Thymus (tissue), 11 donors: ENCODE measurements around the gene MEX3D. TPM values are rescaled to one million over a fixed set of nuclear protein-coding genes. Genes with fewer than 3 reads are reported as not detected.
A peak's percentile ranks its signal among the peaks of the same experiment; 100 is the strongest.

ENCODE experiments used
- DNase-seq, 9 donors: peaks; one replicate each; pipeline ENCODE4 v3.0.0-alpha.2; 2013; ENCODE audit warnings: low spot score in 9 of 9, low read depth in 6 of 9, missing footprints in 1 of 9
- H3K27ac ChIP-seq, 2 donors: one replicate each; pipeline ENCODE4 v1.5.1; 2013; ENCODE audit warnings: control low read depth in 1 of 2, low read depth in 1 of 2, low read length in 1 of 2, mild to moderate bottlenecking in 1 of 2, moderate library complexity in 1 of 2
- H3K27me3 ChIP-seq, 2 donors: one replicate each; pipeline ENCODE4 v1.5.1; 2013; ENCODE audit warnings: low read length in 1 of 2; ENCODE audit not compliant: control insufficient read depth in 2 of 2, insufficient read depth in 1 of 2
- H3K36me3 ChIP-seq, 2 donors: one replicate each; pipeline ENCODE4 v1.5.1; 2013; ENCODE audit warnings: low read length in 1 of 2, mild to moderate bottlenecking in 1 of 2, moderate library complexity in 1 of 2; ENCODE audit not compliant: control insufficient read depth in 2 of 2, insufficient read depth in 2 of 2
- H3K4me1 ChIP-seq, 2 donors: one replicate each; pipeline ENCODE4 v1.5.1; 2013; ENCODE audit warnings: low read length in 2 of 2; ENCODE audit not compliant: control insufficient read depth in 2 of 2, insufficient read depth in 2 of 2
- H3K4me3 ChIP-seq, 2 donors: one replicate each; pipeline ENCODE4 v1.5.1; 2013; ENCODE audit warnings: low read length in 2 of 2, control low read depth in 1 of 2, mild to moderate bottlenecking in 1 of 2
- H3K9me3 ChIP-seq, 2 donors: one replicate each; pipeline ENCODE4 v1.5.1; 2013; ENCODE audit warnings: low read length in 1 of 2, mild to moderate bottlenecking in 1 of 2; ENCODE audit not compliant: control insufficient read depth in 2 of 2, insufficient read depth in 1 of 2
- WGBS: extraction: QIAGEN DNeasy Blood & Tissue Kit; methylation state at CpG from one replicate; pipeline ENCODE4 v1.1.7; 2013; 5-methylcytosine and 5-hydroxymethylcytosine counted together
- polyA plus RNA-seq: library from polyadenylated mRNA; stranded (reverse); fragments of 200-250 nt; gene quantifications from one replicate; pipeline ENCODE4 v1.2.3, GENCODE V29; 2013
- total RNA-seq: library from RNA; stranded (reverse); fragments of 120-200 nt; gene quantifications from one replicate; pipeline ENCODE4 v1.2.4, GENCODE V29; 2013
- donor health status: healthy.

MEX3D gene
- total and polyA plus RNA-seq, 2 donors, result 5.4 to 13.0 TPM

DNA sequence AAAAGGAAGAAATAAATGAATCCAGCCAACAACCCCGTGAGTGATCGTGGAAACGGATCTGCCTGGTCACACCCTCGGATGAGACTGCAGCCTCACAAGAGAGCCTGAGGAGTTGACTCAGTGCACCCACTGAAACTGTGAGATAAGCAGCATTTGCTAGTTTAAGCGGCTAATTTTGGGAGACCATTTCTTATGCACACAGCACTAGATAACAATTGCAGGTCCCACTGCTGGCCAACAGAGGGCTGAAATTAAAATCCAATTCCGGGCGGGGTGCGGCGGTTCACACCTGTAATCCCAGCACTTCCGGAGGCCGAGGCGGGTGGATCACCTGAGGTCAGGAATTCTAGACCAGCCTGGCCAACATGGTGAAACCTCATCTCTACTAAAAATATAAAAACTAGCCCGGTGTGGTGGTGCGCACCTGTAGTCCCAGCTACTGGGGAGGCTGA, 33.5 kb upstream of the MEX3D start:
- Histone ChIP-seq H3K9me3 (peaks cover 0 to 5% of the 10 kb centered on the region in 2 donors), H3K4me1 (peaks cover 5 to 23% of the 10 kb centered on the region in 2 donors), H3K27ac (no peak overlapping the region), H3K36me3 (peaks cover 32 to 35% of the 10 kb centered on the region in 2 donors), H3K4me3 (no peak overlapping the region), H3K27me3 (no peaks in the 10 kb centered on the region)
- no peak for DNase-seq
- WGBS, result 98% methylated on average over 14 of the region's 14 CpGs

DNA sequence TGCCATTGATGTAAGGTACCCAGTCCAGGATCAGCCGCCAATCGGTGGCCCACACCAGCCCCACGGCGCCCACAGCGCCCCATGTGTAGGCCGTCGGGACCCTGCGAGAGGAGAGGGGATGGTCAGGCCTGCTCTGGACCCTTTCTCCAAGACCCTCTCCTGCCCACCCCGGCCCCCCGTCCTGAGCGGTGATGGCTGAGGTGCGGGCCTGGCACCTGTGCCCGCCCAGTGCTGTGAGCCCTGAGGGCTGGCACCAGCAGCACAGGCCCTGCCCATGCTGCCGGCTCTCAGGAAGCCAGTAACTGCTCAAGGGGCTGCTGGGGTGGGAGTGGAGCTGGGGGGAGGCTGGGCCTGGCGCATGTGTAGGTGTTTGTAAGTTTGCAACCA, 31.3 kb upstream of the MEX3D start:
- DNase-seq, result no peak
- peaks cover 36 to 44% of the 10 kb centered on the region in 2 donors for H3K36me3 ChIP-seq
- no peak overlapping the region for H3K4me3 ChIP-seq
- H3K27ac ChIP-seq, result no peak overlapping the region
- WGBS, result 98% methylated on average over 15 of the region's 15 CpGs
- no peaks in the 10 kb centered on the region for H3K9me3 ChIP-seq
- no peaks in the 10 kb centered on the region for H3K27me3 ChIP-seq
- peaks cover 0 to 6% of the 10 kb centered on the region in 2 donors for H3K4me1 ChIP-seq

DNA sequence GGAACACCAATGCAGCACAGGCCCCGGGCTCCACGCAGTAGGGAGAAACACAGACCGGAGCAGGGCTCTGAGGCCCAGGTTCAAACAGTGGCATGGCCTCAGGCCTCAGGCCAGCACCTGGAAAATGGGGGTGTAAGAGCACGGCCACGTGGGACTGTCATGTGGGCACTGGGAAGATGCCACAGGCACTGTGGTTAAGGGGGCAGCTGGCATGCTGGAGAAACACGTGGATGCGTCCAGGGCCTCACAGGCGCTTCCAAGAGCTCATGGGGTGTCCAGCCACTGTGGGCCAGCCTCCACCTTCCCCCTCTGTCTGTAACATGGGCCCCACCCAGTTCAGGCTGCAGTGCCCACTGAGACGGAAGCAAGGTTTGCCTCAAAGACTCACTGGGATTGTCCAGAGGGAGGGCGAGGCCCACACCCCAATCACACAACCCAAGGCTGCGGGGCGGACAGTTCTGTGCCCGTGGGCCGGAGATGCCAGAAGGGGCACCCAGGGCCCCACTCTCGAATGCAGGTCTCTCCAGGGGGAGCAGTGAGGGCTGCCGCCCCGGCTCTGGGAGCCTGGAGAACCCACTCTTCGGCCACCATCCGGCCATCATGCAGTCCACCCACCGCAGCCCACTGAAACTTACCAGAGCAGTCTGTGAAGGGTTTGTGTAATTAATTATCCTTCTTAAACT, 30.8 kb upstream of the MEX3D start:
- no peak overlapping the region for H3K27ac ChIP-seq
- H3K4me1 ChIP-seq, result peaks cover 0 to under 1% of the 10 kb centered on the region in 2 donors
- peaks cover 36 to 44% of the 10 kb centered on the region in 2 donors for H3K36me3 ChIP-seq
- WGBS, result 98% methylated on average over 20 of the region's 20 CpGs
- H3K4me3 ChIP-seq, result no peak overlapping the region
- no peaks in the 10 kb centered on the region for H3K9me3 ChIP-seq
- DNase-seq, result no peak
- H3K27me3 ChIP-seq, result no peaks in the 10 kb centered on the region

DNA sequence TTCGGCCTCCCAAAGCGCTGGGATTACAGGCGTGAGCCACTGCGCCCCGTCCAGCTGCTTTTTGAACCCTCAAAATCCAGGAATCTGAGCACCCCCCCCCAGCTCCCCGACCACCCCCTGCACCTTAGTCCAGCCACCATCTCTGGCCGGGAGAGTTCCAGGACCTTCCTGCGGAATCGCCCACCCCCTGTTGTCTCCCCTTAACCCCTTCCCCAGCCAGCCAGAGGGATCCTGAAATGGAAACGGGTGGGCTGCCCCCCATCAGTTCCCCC, 25.3 kb upstream of the MEX3D start:
- 76% methylated on average over 10 of the region's 10 CpGs for WGBS
- peaks cover 18 to 31% of the 10 kb centered on the region in 2 donors for H3K36me3 ChIP-seq
- no peak for DNase-seq
- no peak overlapping the region for H3K27ac ChIP-seq
- no peaks in the 10 kb centered on the region for H3K27me3 ChIP-seq
- peak overlapping the region; percentile 69 to 91 for H3K4me3 ChIP-seq
- peaks cover 14 to 25% of the 10 kb centered on the region in 2 donors for H3K4me1 ChIP-seq
- no peaks in the 10 kb centered on the region for H3K9me3 ChIP-seq

DNA sequence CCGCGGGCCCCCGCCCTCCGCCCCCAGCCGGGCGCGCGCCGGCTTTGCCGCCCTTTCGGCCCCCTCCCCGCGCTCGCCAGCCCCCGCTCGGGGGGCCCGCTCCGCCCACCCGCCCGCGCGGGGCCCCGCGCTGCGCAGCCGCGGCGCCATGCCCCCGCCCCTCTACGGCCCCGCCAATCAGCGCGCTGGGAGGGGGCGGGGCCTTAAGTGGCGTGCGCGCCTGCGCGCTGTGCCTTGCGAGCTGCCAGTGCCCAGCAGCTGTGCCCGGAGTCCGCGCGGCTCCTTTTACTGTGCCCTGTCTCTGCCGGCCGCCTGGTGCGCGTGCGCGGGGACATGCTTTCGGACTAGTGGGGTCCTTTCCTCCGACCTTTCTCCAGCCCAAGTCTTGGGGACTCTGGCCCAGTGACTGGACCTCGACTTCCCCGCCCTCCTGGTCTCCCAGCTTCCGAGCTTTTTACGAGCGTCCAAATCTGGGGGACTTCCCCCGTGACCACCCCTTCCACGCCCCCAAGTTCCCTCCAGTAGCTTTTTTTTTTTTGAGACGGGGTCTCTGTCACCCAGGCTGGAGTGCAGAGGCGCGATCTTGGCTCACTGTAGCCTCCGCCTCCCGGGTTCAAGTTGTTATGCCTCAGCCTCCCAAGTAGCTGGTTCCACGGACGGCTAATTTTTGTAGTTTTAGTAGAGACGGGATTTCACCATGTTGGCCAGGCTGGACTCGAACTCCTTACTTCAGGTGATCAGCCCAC, 24.8 kb upstream of the MEX3D start, which contains the start of gene MBD3:
TSS of gene MBD3 (minus strand) at position 111 of the 746 bp plus-strand sequence. CDS start 234 bp downstream, outside the sequence.
- H3K4me3 ChIP-seq, result peak within 1 kb of the TSS; percentile 91 to 93
- H3K36me3 ChIP-seq, result peaks cover 13 to 29% of the 10 kb centered on the region in 2 donors
- H3K4me1 ChIP-seq, result peaks cover 14 to 25% of the 10 kb centered on the region in 2 donors
- no peaks in the 10 kb centered on the region for H3K27me3 ChIP-seq
- DNase-seq, result peak; percentile 62 to 94 (median 87)
- WGBS, result 2% methylated on average over 68 of the region's 68 CpGs
- peak within 1 kb of the TSS; percentile 92 to 98 for H3K27ac ChIP-seq
- no peaks in the 10 kb centered on the region for H3K9me3 ChIP-seq

DNA sequence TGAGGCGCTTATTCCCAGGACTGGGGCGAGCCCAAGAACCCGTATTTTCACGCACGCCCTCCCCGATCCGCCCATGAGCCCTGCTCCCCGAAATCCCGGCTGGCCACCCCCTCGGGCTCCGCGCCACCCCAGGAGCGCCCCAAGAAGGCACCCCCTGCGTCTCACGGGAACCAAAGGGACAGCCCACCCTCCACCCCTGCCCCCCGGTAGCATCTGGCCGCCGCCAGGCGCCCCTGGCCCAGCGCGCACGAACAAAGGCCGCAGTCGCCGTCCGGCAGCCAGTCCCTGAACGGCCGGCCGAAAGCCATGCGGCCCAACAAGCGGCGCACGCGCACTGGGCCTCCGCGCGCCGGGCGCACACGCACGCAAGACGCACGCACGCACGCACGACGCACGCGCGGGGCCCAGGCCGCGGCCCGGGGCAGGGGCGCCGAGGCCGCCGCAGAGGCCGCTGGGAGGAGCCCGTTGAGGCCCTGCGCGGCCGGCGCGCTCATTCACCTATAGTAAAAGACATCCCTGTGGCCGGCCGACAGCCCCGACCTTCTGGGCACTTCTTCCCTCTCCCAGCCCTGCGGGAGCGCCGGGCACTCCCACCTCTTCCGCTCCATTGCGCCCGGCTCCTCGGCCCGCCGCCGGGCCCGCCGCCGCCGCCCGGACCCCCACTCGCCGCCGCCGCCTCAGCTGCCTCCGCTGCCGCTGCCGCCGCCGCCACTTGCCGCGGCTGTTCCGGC, 24.1 kb upstream of the MEX3D start:
- Histone ChIP-seq H3K9me3 (no peaks in the 10 kb centered on the region), H3K36me3 (peaks cover 5 to 29% of the 10 kb centered on the region in 2 donors), H3K27ac (peak overlapping the region; percentile 92 to 98), H3K4me1 (peaks cover 14 to 27% of the 10 kb centered on the region in 2 donors), H3K4me3 (peak overlapping the region; percentile 91 to 93), H3K27me3 (no peaks in the 10 kb centered on the region)
- under 1% methylated on average over 94 of the region's 94 CpGs for WGBS
- peak; percentile 50 to 92 (median 78) for DNase-seq

DNA sequence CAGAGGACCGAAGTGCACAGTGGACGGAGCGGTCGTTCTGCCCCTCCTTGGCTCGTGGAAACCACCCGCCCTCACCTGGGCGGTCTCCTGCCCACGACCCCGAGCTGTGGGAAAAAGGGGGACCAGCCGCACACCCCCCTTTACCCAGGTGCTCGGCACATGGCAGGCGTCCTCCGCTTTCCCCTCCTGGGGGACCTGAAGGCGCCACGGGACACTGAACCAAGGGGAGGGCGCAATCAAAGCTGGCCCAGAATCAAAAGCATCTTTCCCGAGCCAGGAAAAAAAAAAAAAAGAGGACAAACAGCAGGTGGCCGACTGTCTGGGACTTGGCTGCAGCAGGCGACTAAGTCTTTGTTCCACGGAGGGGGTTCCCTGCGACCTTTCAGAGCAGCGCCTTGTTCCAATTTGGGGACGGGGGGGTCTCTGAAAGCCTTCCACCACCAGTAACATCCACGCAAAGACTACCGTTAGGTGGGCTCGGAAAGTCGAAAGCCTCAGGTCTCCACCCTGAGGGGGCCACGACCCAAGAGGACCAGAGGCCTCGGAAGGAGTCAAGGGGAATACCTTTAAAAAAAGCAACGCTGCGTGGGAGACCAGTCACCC, 23.4 kb upstream of the MEX3D start:
- H3K9me3 ChIP-seq, result no peaks in the 10 kb centered on the region
- H3K4me1 ChIP-seq, result peaks cover 14 to 27% of the 10 kb centered on the region in 2 donors
- H3K27ac ChIP-seq, result peak overlapping the region; percentile 90 to 98
- no peaks in the 10 kb centered on the region for H3K27me3 ChIP-seq
- peak in 1 of 9 donors; percentile 29 for DNase-seq
- H3K4me3 ChIP-seq, result peak overlapping the region; percentile 91 to 93
- under 1% methylated on average over 31 of the region's 31 CpGs for WGBS
- H3K36me3 ChIP-seq, result peaks cover 4 to 25% of the 10 kb centered on the region in 2 donors

DNA sequence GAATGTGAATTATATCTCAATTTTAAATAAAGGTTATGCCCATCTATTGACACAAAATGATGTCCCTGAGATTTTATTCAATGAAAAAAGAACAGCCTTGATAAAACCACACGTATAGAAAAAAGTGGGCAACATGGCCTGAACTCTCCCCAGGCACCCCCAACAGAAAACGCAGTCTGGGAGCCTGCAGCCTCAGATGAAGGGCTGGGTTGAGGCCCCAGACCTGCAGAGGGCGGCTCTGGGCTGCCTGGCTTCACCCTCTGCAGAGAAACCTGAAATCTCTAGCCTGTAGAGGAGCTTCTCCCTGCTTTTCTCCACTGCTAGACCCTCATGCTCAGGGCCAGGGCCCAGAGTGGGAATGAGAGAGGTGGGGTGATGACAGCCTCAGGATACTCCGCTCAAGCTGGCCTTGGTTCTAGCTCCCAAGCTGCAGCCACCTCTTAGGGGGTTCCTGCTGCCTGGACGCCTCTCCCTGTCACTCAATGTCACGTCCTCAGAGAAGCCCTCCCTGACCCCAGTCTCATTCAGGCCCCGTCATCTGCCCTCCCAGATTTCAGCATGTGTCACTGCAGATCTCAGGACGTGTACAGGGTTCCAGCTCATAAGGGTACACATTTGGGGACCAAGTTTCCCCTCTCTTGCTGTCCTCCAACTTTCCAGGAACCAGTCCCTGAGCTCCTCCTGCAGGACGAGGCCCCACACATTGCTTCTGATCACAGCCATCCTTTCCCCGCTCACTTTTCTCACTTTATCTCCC, 22.7 kb upstream of the MEX3D start:
- 18% methylated on average over 10 of the region's 10 CpGs for WGBS
- Histone ChIP-seq H3K27ac (peak overlapping the region in 1 of 2 donors; percentile 64), H3K4me1 (peaks cover 14 to 27% of the 10 kb centered on the region in 2 donors)

More for the DNA sequence above, 22.7 kb upstream of the MEX3D start:
- H3K4me3 ChIP-seq, result peak overlapping the region; percentile 91 to 93
- H3K36me3 ChIP-seq, result peaks cover 7 to 23% of the 10 kb centered on the region in 2 donors
- DNase-seq, result peak in 2 of 9 donors; percentile 26 to 53
- no peaks in the 10 kb centered on the region for H3K9me3 ChIP-seq
- no peaks in the 10 kb centered on the region for H3K27me3 ChIP-seq
